ENCODE measurements around the gene KPTN.
"Not testable (repeated sequence)": the region's sequence is repeated elsewhere in the genome, so short reads cannot be mapped to it uniquely, and the experiment has no call there.

The KPTN gene

DNA sequence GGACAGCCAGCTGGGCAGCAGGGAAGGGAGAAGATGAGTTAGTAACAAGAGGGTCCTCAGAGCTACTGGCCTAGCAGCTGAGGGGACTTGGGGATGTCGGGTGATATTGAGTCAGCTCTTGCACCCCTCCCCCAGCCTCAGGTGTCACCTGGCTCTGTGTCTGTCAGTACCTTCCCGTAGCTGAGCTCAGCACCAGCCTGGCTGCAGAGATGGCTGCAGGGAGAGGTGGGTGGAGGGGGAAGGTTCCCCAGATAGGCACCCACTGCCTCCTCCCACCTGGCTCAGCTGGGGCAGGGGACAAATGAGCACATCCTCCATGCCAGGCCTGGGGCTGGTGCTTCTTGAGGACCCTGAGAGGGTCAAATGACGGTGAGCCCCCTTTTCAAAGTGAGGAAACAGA, 6.8 kb upstream of the KPTN start:
- no peak for DNase-seq

- no peak for DNase-seq
These were observed 6.0 kb upstream of the KPTN start for GRCh38 chr19:47490031-47490430.

- no peak for DNase-seq
These were observed 5.3 kb upstream of the KPTN start for GRCh38 chr19:47489072-47489914.

- DNase-seq: no peak
These were observed 3.8 kb upstream of the KPTN start for GRCh38 chr19:47487551-47488515.

- no peak for DNase-seq
These were observed 2.9 kb upstream of the KPTN start for GRCh38 chr19:47486900-47487299.

- not testable (repeated sequence) for DNase-seq
These were observed 2.2 kb upstream of the KPTN start for GRCh38 chr19:47486220-47486619.

GRCh38 chr19:47485210-47485609, 1.2 kb upstream of the KPTN start:
- no peak for DNase-seq

- DNase-seq: no peak
These were observed 819 bp downstream of the KPTN start for GRCh38 chr19:47483200-47483599.

DNA sequence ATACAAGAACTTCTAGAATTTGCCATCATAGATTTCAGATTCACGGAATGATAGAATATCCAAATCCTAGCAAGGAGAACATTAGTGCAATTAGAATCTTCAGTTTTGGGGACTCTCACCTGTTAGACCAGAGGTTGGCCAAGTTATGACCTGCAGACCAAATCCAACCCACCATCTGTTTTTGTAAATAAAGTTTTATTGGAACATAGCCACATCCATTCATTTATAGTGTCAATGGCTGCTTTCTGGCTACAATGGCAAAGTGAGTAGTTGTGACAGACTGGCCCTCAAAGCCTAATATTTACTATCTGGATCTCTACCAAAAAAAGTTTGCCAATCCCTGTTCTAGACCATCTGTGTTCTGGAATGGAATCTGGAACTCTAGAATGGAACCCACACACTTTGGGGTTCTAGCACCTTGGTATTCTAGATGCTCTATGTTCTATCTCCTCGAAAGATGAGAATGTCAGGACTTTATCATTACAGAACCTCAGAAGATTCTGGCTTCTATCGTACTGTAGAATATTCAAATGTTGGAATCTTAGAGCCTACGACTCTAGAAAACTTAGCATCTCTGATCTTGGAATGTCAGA, 2.5 kb downstream of the KPTN start:
- no peak for DNase-seq

- DNase-seq: no peak
These were observed 3.4 kb downstream of the KPTN start for GRCh38 chr19:47480658-47481057.

DNA sequence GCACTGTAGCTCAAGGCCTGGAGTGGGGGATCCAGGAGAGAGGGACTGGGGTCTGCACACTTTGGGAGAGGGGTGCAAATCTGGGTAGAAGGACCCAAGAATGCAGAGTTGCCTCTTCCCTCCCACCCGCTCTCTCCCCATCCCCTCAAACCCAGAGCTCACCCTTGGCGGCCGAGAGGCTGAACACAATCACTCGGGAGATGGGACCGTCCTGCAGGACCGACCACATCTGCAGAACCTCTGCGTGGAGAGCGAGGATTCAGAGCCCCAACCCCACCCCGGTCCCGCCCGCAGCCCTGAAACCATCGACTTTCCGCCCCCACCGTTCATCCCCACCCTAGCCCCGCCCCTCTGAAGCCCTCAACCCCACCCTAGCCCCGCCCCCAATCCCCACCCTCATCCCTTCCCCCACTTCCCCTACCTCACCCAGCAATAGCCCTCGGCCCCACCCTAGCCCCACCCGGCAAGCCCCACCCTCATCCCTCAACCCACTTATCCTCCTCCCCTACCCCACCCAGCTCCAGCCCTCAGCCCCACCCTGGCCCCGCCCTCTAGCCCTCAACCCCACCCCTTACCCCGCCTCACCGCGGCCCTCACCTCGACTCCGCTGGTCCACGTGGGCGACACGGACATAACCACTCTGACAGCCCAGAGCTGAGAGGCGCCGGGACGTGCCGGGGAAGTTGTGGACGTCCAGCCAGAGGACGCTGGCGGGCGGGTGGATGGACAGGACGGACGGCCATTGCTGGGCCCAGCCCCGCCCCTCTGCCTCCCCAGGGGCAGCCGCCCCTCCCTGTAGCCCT, 4.1 kb downstream of the KPTN start:
- no peak for DNase-seq

DNA sequence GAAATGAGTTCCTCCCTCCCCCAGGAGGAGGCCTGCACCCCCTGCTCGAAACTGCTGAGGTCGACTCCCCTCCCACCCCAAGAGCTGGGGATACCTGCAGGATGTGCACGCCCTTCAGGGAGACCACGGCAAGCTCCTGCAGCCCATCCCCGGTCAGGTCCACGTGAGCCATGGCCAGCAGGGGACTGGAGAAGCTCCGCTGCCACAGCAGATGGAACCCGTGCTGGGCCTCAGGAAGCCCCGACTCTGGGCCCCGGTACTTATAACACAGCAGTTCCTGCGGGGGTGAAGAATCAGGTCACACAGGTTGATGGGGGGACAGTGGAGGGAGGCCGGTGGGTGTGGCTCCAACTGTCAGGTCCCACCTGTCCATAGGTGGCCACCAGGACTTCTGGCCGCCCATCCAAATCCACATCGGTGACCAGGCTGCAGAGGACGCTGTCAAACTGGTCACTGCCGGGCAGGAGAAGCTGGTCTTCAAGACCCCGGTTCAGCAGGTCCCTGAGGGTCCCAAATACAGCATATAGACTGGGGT, 7.5 kb downstream of the KPTN start:
- DNase-seq: no peak

DNA sequence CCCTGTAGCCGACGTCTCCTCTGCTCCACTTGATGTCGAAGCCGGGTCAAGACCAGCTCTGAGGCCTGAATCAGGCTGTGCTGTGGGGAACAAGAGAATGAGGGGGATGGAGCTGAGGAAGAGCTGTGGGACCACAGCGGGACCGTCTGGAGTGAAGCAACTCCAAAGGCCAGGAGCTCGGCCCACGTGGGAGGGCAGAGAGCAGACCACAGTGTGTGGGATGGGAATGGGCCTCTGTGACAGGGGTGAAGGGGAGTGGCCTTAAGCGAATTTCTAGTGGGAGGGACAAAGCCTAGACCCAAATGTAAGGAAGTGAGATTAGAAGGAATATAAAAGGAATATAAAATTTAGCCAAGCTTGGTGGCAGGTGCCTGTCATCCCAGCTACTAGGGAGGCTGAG, 8.6 kb downstream of the KPTN start:
- no peak for DNase-seq

- no peak for DNase-seq
These were observed 10.7 kb downstream of the KPTN start for GRCh38 chr19:47473336-47473735.

GRCh38 chr19:47471733-47472457, 12.1 kb downstream of the KPTN start, which contains the start of gene SLC8A2:
Gene SLC8A2, minus strand, starts transcription at chr19:47471893. Its CDS starts 5,490 bp downstream, at chr19:47466403.
- peak; percentile 77 for DNase-seq

DNA sequence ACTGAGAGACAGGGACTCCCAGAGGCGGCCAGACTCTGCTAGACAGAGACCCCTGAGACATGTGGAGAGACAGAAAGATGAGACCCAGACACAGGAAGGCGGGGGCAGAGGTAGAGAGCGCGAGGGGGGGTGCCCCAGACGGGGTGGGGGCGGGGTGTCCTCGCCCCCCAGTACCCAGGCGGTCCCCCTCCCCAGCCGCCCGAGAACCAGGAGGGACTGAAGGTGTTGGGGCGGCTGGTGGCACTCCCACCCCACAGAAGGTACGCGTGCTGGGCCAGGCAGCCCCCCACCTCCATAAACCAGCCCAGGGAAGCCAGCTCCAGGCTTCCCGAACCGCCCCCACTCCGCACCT, 12.7 kb downstream of the KPTN start:
- no peak for DNase-seq

DNA sequence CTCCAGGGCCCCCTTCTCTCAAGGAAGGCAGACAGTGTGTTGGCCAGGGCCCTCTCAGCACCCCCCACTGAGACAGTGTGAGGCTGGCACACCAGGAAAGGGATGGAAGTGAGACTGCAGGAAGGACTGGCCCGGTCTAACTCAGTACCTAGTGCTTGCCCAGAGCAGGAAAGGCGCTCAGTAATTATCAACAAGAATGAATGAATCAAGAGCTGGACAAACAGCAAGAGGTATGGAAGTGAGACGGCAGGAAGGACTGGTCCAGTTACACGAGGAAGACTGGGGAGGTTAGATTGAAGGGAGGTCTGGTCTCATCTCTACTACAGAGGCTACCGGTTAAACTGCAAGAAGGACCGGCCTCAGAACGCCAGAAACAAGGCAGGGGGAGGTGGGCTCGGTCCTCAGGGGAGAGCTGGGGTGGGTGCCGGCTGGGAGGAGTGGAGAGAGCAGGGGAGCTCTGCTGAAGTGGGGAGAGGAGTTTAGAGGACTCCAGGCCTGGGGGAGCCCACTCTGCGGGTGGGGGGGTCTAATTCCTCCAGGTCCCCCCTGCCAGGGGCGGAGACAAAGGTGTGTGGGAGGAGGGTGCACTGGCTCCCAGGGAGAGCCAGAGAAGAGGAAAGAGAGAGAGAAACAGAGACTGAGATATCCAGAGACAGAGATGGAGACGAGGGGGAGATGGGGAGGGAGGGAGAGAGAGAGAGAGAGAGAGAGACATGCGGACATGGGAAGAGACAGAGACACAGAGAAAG, 13.4 kb downstream of the KPTN start:
- DNase-seq: no peak

DNA sequence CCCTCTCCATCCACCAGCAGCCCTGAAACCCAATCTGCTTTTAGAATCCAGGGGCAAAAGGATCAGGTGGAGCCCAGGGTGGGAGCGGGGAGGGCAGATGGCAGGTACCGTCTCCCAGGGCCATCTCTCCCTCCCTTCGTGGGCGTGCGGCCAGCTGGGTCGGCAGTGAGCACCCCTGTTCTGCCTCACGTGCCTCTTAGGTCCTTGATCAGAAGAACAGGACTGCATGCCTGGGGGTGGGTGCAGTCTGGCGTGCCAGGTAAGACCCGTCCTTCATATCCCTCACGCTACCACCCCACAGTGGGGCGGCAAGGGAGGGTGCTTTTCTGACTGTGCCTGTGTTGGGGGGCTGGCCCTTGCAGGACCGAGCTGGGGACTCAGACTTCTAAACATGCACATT, 14.3 kb downstream of the KPTN start:
- DNase-seq: no peak

GRCh38 chr19:47469363-47469700, 14.7 kb downstream of the KPTN start:
- no peak for DNase-seq

- no peak for DNase-seq
These were observed 16.1 kb downstream of the KPTN start for GRCh38 chr19:47467914-47468313.

- no peak for DNase-seq
These were observed 18.1 kb downstream of the KPTN start for GRCh38 chr19:47465957-47466356.
